Measurements from ENCODE around the gene DDX24. TPM values are rescaled to one million over a fixed set of nuclear protein-coding genes. Genes with fewer than 3 reads are reported as not detected.

Gene DDX24
- total RNA-seq, 1 experiment from 2014 or later = 40.4 TPM

DNA sequence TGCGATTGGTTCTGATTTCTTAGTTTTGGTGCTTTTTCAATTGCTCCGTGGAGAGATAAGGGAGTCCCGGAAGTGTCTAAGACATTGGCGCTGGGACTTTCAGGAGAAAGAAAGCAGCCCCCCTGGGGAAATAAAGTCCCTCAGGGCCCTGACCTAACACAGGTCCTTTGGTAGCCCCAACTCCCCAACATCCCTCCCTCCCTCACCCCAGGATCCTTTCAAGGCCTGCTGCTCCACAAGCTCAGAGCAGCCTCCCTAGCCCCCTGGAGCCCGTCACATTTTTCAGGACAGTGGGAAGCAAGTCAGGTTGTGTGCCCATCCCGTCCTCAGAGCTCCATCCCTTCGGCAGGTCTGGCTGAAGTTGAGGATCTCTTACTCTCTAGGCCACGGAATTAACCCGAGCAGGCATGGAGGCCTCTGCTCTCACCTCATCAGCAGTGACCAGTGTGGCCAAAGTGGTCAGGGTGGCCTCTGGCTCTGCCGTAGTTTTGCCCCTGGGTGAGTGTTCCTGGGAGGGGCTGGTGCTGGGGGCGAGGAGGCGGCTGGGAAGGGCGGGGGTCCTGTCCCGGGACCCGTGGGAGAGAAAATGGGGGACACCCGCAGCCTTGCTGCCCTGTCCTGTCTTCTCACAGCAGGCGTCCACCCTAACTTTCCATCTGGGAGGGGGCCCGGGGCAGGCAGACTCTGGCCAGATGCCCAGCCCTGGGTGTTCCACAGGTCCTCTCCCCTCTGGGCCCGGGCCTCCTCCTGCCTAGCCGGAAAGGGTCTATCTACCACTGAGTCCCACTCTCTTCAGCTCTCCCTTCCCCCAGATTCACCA lies 30.5 kb upstream of the DDX24 start:
- ChIA-PET CTCF (no interaction called here), POLR2A (ENCODE audit: unreplicated experiment) (no interaction called here)
- no peak for DNase-seq
- intact Hi-C loops (cut with micrococcal nuclease; ENCODE audit: unreplicated experiment) = no loop called here
- H2AFZ ChIP-seq = no peak overlapping the region
- H3K79me2 ChIP-seq (ENCODE audit: low read depth) = no peaks in the 10 kb centered on the region
- no peak overlapping the region for H3K27ac ChIP-seq
- H3K9me3 ChIP-seq (ENCODE audit: insufficient read depth, low read depth) = no peaks in the 10 kb centered on the region
- TF ChIP-seq, protein P1, sequence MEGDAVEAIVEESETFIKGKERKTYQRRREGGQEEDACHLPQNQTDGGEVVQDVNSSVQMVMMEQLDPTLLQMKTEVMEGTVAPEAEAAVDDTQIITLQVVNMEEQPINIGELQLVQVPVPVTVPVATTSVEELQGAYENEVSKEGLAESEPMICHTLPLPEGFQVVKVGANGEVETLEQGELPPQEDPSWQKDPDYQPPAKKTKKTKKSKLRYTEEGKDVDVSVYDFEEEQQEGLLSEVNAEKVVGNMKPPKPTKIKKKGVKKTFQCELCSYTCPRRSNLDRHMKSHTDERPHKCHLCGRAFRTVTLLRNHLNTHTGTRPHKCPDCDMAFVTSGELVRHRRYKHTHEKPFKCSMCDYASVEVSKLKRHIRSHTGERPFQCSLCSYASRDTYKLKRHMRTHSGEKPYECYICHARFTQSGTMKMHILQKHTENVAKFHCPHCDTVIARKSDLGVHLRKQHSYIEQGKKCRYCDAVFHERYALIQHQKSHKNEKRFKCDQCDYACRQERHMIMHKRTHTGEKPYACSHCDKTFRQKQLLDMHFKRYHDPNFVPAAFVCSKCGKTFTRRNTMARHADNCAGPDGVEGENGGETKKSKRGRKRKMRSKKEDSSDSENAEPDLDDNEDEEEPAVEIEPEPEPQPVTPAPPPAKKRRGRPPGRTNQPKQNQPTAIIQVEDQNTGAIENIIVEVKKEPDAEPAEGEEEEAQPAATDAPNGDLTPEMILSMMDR (conservative IDR thresholded peaks at IDR 0.05) = no peak
- no peak for TF ChIP-seq EZH2 (IDR thresholded peaks at IDR 0.05; ENCODE audit: low read depth)
- no peaks in the 10 kb centered on the region for H4K20me1 ChIP-seq (ENCODE audit: insufficient read depth)
- H3K9me2 ChIP-seq (ENCODE audit: insufficient read depth) = no peaks in the 10 kb centered on the region
- no peak overlapping the region for H3K4me2 ChIP-seq
- H3K27me3 ChIP-seq (ENCODE audit: insufficient read depth, low read depth) = 0 out of 2 replicates have a peak, but pooled peaks cover 2% of the 10 kb centered on the region
- no peaks in the 10 kb centered on the region for H3F3A ChIP-seq (ENCODE audit: insufficient read depth, low read depth)
- H3K4me3 ChIP-seq = no peak overlapping the region
- BruUV-seq (replicated peaks) = no TSS peak
- H3K36me3 ChIP-seq (ENCODE audit: low read depth) = no peaks in the 10 kb centered on the region
- H3K4me1 ChIP-seq (replicated peaks; ENCODE audit: insufficient read depth) = no peaks in the 10 kb centered on the region

DNA sequence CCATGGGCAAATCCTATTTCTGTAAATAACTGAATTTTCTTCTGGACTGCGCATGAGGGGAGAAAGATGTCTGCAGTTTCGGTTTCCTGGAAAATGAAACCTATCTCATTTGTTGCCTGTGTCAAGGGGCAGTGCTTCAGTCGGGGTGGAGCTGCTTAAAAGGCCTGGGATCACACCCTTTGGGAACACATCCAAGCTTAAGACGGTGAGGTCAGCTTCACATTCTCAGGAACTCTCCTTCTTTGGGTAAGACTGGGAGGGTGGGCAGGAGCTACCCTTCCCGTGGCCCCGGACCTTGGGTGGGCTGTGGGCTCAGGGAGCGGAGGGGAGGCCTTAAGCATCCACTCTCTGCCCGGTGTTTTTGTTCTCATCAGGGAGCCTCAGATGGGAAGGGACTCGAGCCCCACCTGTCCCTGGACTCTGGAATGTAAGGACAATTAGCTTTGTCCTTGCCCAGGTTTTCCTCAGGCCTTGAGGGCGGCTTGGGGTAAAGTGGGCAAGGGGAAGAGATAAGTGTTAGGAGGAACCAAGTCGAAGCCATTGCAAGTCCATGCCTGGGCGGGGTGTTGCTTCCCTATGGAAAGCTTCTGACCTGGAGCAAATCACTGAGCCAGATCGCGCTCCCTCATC lies 29.7 kb upstream of the DDX24 start, which contains the start of gene IFI27:
Gene IFI27 (plus strand): TSS at position 185 of the 630 bp plus-strand sequence.
- Histone ChIP-seq H4K20me1 (ENCODE audit: insufficient read depth) (no peaks in the 10 kb centered on the region), H3F3A (ENCODE audit: insufficient read depth, low read depth) (no peaks in the 10 kb centered on the region), H3K27ac (no peak within 1 kb of the TSS), H3K27me3 (ENCODE audit: insufficient read depth, low read depth) (0 out of 2 replicates have a peak, but pooled peaks cover 2% of the 10 kb centered on the region), H3K4me2 (no peak within 1 kb of the TSS), H2AFZ (no peak within 1 kb of the TSS), H3K4me1 (replicated peaks; ENCODE audit: insufficient read depth) (no peaks in the 10 kb centered on the region), H3K9me3 (ENCODE audit: insufficient read depth, low read depth) (no peaks in the 10 kb centered on the region), H3K79me2 (ENCODE audit: low read depth) (no peaks in the 10 kb centered on the region), H3K9me2 (ENCODE audit: insufficient read depth) (no peaks in the 10 kb centered on the region), H3K36me3 (ENCODE audit: low read depth) (no peaks in the 10 kb centered on the region), H3K4me3 (no peak within 1 kb of the TSS)
- no TSS peak for BruUV-seq (replicated peaks)
- ChIA-PET CTCF (no interaction called here), POLR2A (ENCODE audit: unreplicated experiment) (interaction anchor here (0.7 kb wide), 1 partner anchor 11 kb away, joined by 4 read pairs; no protein-coding TSS in a partner anchor)
- peak in 1 of 2 experiments; percentile 10 for DNase-seq
- TF ChIP-seq, protein P1 (conservative IDR thresholded peaks at IDR 0.05) = no peak
- TF ChIP-seq EZH2 (IDR thresholded peaks at IDR 0.05; ENCODE audit: low read depth) = no peak
- intact Hi-C loops (cut with micrococcal nuclease; ENCODE audit: unreplicated experiment) = no loop called here

DNA sequence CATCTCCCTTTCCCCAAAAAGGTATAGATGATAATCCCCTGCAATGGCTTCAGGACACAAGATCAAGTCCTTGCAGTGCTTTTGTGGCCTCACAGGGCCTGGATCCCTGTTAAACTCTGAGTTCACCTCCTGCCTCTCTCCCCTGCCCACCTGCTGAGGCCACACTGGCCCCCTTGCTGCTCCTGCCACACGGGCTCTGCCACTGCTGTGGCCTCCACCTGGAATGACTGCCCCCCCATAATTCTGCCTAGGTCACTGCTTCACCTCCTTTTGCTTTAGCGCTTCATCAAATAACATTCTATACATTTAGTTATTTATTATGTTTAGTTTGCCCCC lies 28.9 kb upstream of the DDX24 start:
- no peak for DNase-seq
- intact Hi-C loops (cut with micrococcal nuclease; ENCODE audit: unreplicated experiment) = no loop called here
- TF ChIP-seq, protein P1 (conservative IDR thresholded peaks at IDR 0.05) = no peak
- TF ChIP-seq EZH2 (IDR thresholded peaks at IDR 0.05; ENCODE audit: low read depth) = no peak
- CTCF ChIA-PET = no interaction called here
- POLR2A ChIA-PET (ENCODE audit: unreplicated experiment) = no interaction called here
- no peaks in the 10 kb centered on the region for H3K9me3 ChIP-seq (ENCODE audit: insufficient read depth, low read depth)
- BruUV-seq (replicated peaks) = no TSS peak
- no peaks in the 10 kb centered on the region for H4K20me1 ChIP-seq (ENCODE audit: insufficient read depth)
- H3K27ac ChIP-seq = no peak overlapping the region
- H3K27me3 ChIP-seq (ENCODE audit: insufficient read depth, low read depth) = no peaks in the 10 kb centered on the region
- no peak overlapping the region for H3K4me2 ChIP-seq
- no peaks in the 10 kb centered on the region for H3K79me2 ChIP-seq (ENCODE audit: low read depth)
- H3F3A ChIP-seq (ENCODE audit: insufficient read depth, low read depth) = no peaks in the 10 kb centered on the region
- H3K4me1 ChIP-seq (replicated peaks; ENCODE audit: insufficient read depth) = no peaks in the 10 kb centered on the region
- H3K36me3 ChIP-seq (ENCODE audit: low read depth) = no peaks in the 10 kb centered on the region
- H2AFZ ChIP-seq = no peak overlapping the region
- no peak overlapping the region for H3K4me3 ChIP-seq
- H3K9me2 ChIP-seq (ENCODE audit: insufficient read depth) = no peaks in the 10 kb centered on the region
